Measurements from ENCODE around the gene TPPP. TPM values are rescaled to one million over a fixed set of nuclear protein-coding genes. Genes with fewer than 3 reads are reported as not detected.
"Not testable (repeated sequence)": the region's sequence is repeated elsewhere in the genome, so short reads cannot be mapped to it uniquely, and the experiment has no call there.

The TPPP gene
- total RNA-seq, 2 experiments from 2014 or later, result 0.18 to 0.20 TPM

DNA sequence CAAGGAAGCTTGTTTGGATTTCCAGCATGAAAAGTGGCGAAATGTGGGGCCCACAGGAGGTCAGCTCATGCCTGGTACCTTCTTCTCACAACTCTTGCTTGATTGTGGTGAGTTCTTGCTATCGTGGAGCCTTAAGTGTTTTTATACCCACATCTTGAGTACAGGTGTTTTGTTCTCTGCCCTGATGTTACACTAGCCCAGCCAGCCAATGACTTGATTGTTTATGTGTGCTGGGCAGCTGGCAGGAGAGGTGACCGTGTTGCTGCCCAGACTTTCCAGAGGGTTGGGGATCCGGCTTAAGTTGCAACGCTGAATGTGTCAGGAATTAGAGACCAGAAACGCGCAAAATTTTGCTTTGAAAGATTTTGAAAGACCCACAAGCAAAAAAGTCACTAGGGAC lies 24.0 kb upstream of the TPPP start:
- Mint-ChIP-seq H3K27ac (no peak overlapping the region), H3K4me1 (ENCODE audit: low read depth) (no peaks in the 10 kb centered on the region), H3K36me3 (ENCODE audit: low read depth) (no peaks in the 10 kb centered on the region), H3K9me3 (peaks cover 12% of the 10 kb centered on the region), H3K4me3 (no peak overlapping the region), H3K27me3 (peaks cover 11% of the 10 kb centered on the region)
- POLR2A ChIA-PET, result no interaction called here
- no peak for ATAC-seq
- CTCF ChIA-PET, result no interaction called here
- no peak for TF ChIP-seq CTCF (IDR thresholded peaks at IDR 0.05)
- DNase-seq, result no peak
- intact Hi-C loops (cut with micrococcal nuclease), result no loop called here

GRCh38 chr5:716740-717139 lies 23.6 kb upstream of the TPPP start:
- ATAC-seq; DNase-seq; H3K27ac Mint-ChIP-seq; H3K36me3 Mint-ChIP-seq (ENCODE audit: low read depth); CTCF ChIA-PET; intact Hi-C loops (cut with micrococcal nuclease); H3K4me1 Mint-ChIP-seq (ENCODE audit: low read depth); H3K4me3 Mint-ChIP-seq; POLR2A ChIA-PET: not testable (repeated sequence)
- Mint-ChIP-seq H3K27me3 (peaks cover 11% of the 10 kb centered on the region), H3K9me3 (peaks cover 12% of the 10 kb centered on the region)

- H3K27me3 Mint-ChIP-seq; H3K36me3 Mint-ChIP-seq (ENCODE audit: low read depth); DNase-seq; CTCF ChIA-PET; ATAC-seq; POLR2A ChIA-PET; H3K4me1 Mint-ChIP-seq (ENCODE audit: low read depth); intact Hi-C loops (cut with micrococcal nuclease); H3K27ac Mint-ChIP-seq; H3K4me3 Mint-ChIP-seq: not testable (repeated sequence)
- peaks cover 12% of the 10 kb centered on the region for H3K9me3 Mint-ChIP-seq
Measured at GRCh38 chr5:715636-716035, 22.5 kb upstream of the TPPP start.

DNA sequence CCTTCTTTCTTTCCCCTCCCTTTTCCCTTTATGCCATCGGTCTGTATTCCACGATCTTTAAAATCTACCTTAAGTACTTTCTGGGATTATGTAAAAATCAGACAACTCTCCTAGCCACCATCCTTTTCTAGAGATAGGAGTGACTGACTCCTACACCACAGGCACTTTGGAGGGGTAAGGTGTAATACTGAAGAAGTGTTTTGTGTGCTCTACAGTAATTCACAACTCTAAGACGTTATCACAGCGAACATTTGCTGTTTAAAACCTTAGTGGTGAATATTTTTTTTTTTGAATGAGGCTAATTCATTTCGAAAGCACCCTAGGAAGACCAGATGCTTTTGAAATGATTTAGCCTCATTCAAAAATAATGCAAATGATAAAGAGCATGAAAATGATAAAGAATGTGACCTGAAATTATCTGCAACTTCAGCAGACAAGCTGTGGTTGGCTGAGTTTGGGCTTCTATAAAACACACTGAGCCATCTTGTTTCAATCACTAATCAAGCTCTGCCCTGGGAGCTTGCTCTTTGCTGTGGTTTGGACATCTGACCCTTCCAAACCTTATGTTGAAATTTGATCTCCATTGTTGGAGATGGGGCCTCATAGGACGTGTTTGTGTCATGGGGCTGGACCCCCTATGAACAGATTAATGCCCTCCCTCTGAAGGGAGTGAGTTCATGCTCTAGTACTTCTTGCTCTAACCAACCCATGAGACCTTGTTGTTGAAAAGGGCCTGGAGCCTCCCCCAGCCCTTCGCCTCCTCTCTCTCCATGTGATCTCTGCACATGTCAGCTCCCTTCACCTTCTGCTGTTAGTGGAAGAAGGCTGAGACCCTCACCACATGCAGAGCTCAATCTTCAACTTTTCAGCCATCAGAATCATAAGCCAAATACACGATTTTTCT lies 21.3 kb upstream of the TPPP start:
- H3K27me3 Mint-ChIP-seq; H3K4me1 Mint-ChIP-seq (ENCODE audit: low read depth); H3K27ac Mint-ChIP-seq; CTCF ChIA-PET; H3K4me3 Mint-ChIP-seq; DNase-seq; H3K9me3 Mint-ChIP-seq; intact Hi-C loops (cut with micrococcal nuclease); H3K36me3 Mint-ChIP-seq (ENCODE audit: low read depth); POLR2A ChIA-PET; ATAC-seq: not testable (repeated sequence)

DNA sequence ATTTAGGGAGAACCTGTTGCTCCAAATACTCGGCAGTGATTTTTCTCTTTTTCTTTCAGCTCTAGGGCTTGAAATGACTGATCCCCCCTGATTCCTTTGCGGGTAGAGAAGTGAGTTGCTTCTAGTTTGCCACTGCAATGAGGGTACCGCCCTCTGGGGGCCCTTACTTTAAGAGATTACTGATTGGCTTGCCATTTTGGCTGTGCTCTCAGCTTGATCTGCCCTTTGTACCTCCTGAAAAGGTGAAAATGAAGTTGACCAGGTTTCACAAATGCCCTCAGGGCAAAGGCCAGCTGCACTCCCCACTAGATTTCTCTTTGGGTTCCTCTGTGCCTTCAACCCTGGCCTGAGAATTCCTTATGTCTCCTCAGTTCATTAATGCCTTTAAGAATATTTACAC lies 20.5 kb upstream of the TPPP start:
- DNase-seq; H3K27me3 Mint-ChIP-seq; POLR2A ChIA-PET; H3K9me3 Mint-ChIP-seq; H3K4me3 Mint-ChIP-seq; intact Hi-C loops (cut with micrococcal nuclease); CTCF ChIA-PET; ATAC-seq; H3K27ac Mint-ChIP-seq; H3K4me1 Mint-ChIP-seq (ENCODE audit: low read depth); H3K36me3 Mint-ChIP-seq (ENCODE audit: low read depth): not testable (repeated sequence)

DNA sequence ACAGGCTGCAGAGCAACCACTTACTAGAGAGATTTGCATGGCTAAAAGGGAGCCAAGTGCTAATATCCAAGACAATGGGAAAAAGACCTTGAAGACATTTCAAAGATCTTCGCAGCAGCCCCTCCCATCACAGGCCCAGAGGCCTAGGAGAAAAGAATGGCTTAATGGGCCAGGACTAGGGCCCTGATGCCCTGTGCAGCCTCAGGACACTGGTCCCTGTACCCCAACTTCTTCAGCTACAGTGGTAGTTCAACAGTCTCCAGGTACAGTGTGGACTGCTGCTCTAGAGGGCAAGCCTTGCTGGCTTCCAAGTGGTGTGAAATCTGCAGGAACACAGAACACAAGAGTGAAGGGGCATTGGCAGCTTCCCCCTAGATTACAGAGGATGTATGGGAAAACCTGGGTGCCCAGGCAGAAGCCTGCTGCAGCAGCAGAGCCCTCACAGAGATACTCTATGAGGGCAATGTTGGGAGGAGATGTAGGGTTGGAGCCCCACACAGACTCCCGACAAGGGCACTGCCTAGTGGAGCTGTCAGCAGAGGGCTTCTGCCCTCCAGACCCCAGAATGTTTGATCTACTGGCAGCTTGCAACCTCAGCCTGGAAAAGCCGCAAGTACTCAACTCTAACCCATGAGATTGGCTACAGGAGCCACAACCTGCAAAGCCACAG lies 15.8 kb upstream of the TPPP start:
- POLR2A ChIA-PET, result interaction anchor here (0.6 kb wide), 1 partner anchor 617 kb away, joined by 3 read pairs; no protein-coding TSS in a partner anchor
- ATAC-seq; CTCF ChIA-PET; H3K4me3 Mint-ChIP-seq; H3K27ac Mint-ChIP-seq; H3K9me3 Mint-ChIP-seq; H3K4me1 Mint-ChIP-seq (ENCODE audit: low read depth); H3K27me3 Mint-ChIP-seq; H3K36me3 Mint-ChIP-seq (ENCODE audit: low read depth); DNase-seq; intact Hi-C loops (cut with micrococcal nuclease): not testable (repeated sequence)

DNA sequence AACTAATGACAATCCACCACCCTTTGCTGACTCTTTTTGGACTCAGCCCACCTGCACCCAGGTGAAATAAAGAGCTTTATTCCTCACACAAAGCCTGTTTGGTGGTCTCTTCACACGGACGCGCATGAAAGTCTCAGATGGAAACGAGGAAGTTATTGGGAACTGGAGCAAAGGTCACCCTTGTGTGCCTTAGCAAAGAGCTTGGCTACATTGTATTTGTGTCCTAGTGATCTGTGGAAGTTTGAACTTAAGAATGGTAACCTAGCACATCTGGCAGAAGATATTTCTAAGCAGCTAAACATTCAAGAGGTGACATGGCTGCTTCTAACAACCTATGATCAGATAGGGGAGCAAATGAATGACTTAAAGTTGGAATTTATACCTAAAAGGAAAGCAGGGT lies 15.2 kb upstream of the TPPP start:
- H3K36me3 Mint-ChIP-seq (ENCODE audit: low read depth); ATAC-seq; DNase-seq; H3K4me1 Mint-ChIP-seq (ENCODE audit: low read depth); intact Hi-C loops (cut with micrococcal nuclease); H3K9me3 Mint-ChIP-seq; H3K27me3 Mint-ChIP-seq; CTCF ChIA-PET; H3K27ac Mint-ChIP-seq; H3K4me3 Mint-ChIP-seq: not testable (repeated sequence)
- POLR2A ChIA-PET, result interaction anchor here (0.6 kb wide), 1 partner anchor 618 kb away, joined by 3 read pairs; no protein-coding TSS in a partner anchor

DNA sequence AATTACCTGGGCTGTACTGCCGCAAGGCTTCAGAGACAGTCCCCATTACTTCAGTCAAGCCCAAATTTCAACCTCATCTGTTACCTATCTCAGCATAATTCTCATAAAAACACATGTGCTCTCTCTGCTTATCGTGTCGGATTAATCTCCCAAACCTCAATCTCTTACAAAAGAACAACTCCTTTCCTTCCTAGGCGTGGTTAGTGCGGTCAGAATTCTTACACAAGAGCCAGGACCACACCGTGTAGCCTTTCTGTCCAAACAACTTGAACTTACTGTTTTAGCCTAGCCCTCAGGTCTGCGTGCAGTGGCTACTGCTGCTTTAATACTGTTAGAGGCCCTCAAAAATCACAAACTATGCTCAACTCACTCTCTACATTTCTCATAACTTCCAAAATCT lies 13.0 kb upstream of the TPPP start:
- POLR2A ChIA-PET, H3K4me3 Mint-ChIP-seq: not testable (repeated sequence)

GRCh38 chr5:696753-697702 lies 3.9 kb upstream of the TPPP start:
- POLR2A ChIA-PET; H3K4me3 Mint-ChIP-seq; H3K9me3 Mint-ChIP-seq; intact Hi-C loops (cut with micrococcal nuclease); H3K36me3 Mint-ChIP-seq (ENCODE audit: low read depth); H3K27ac Mint-ChIP-seq; CTCF ChIA-PET; ATAC-seq; H3K4me1 Mint-ChIP-seq (ENCODE audit: low read depth); H3K27me3 Mint-ChIP-seq; DNase-seq: not testable (repeated sequence)

More for the DNA sequence above, 13.0 kb upstream of the TPPP start:
- CTCF ChIA-PET; DNase-seq; H3K4me1 Mint-ChIP-seq (ENCODE audit: low read depth); intact Hi-C loops (cut with micrococcal nuclease); ATAC-seq; H3K9me3 Mint-ChIP-seq; H3K27ac Mint-ChIP-seq; H3K27me3 Mint-ChIP-seq; H3K36me3 Mint-ChIP-seq (ENCODE audit: low read depth): not testable (repeated sequence)

- H3K36me3 Mint-ChIP-seq (ENCODE audit: low read depth); CTCF ChIA-PET; H3K4me3 Mint-ChIP-seq; POLR2A ChIA-PET; H3K9me3 Mint-ChIP-seq; H3K4me1 Mint-ChIP-seq (ENCODE audit: low read depth); ATAC-seq; H3K27me3 Mint-ChIP-seq; DNase-seq; H3K27ac Mint-ChIP-seq; intact Hi-C loops (cut with micrococcal nuclease): not testable (repeated sequence)
Measured at GRCh38 chr5:696191-696590, 3.0 kb upstream of the TPPP start.
